IMR-90 (cell line): Measurements from ENCODE around the gene ADAP2. TPM values are rescaled to one million over a fixed set of nuclear protein-coding genes. Genes with fewer than 3 reads are reported as not detected.

ENCODE experiments used
- ATAC-seq: fragments of 200-7000 bp; cut with Tn5 transposase; 2 replicates; pipeline ENCODE4 v1.9.1; 2020; ENCODE audit warnings: low read depth, mild to moderate bottlenecking, moderate library complexity
- BruUV-seq: library from RNA; stranded (reverse); fragments of 400-500 nt; replicated peaks from 2 replicates; lab custom pipeline; 2021; lab: Mats Ljungman, UMichigan
- CTCF ChIA-PET: fragments of 300-600 bp; formaldehyde crosslinking; extraction: SDS; loops from one replicate; lab custom pipeline; 2021; ENCODE audit warnings: antibody characterized with exemption; lab: Yijun Ruan, JAX
- POLR2A ChIA-PET: fragments of 300-600 bp; sonication (Branson Sonifier 250); formaldehyde crosslinking; loops from one replicate; lab custom pipeline; 2022; ENCODE audit warnings: antibody characterized with exemption; ENCODE audit not compliant: unreplicated experiment; lab: Charles Lee
- DNase-seq: peaks from one replicate; pipeline ENCODE4 v3.0.0; 2013
- H2AFZ ChIP-seq: replicated peaks from 2 replicates; pipeline ENCODE3; 2013; ENCODE audit warnings: low read length, mild to moderate bottlenecking; ENCODE audit not compliant: poor library complexity
- H2AK5ac ChIP-seq: 2 replicates; pipeline ENCODE4 v1.6.1; 2013; ENCODE audit warnings: low read depth, low read length, inconsistent platforms
- H2AK9ac ChIP-seq: replicated peaks from 2 replicates; pipeline ENCODE3; 2013; ENCODE audit warnings: mild to moderate bottlenecking, low read depth, low read length, moderate library complexity; ENCODE audit not compliant: poor library complexity
- H2BK120ac ChIP-seq: 2 replicates; pipeline ENCODE4 v1.6.1; 2013; ENCODE audit warnings: low read depth, low read length, inconsistent platforms
- H2BK15ac ChIP-seq: 3 replicates; pipeline ENCODE4 v1.6.1; 2013; ENCODE audit warnings: low read depth, low read length, inconsistent platforms
- H2BK20ac ChIP-seq: 2 replicates; pipeline ENCODE4 v1.6.1; 2013; ENCODE audit warnings: low read depth, mild to moderate bottlenecking, inconsistent platforms, low read length, moderate library complexity
- H2BK5ac ChIP-seq: 2 replicates; pipeline ENCODE4 v1.6.1; 2013; ENCODE audit warnings: mild to moderate bottlenecking, low read depth, low read length, inconsistent platforms; ENCODE audit not compliant: poor library complexity, severe bottlenecking
- H3K14ac ChIP-seq: replicated peaks from 2 replicates; pipeline ENCODE4 v1.6.1; 2013; ENCODE audit warnings: low read depth, low read length, inconsistent platforms
- H3K18ac ChIP-seq: 2 replicates; pipeline ENCODE4 v1.6.1; 2013; ENCODE audit warnings: low read depth, low read length, control low read depth
- H3K23ac ChIP-seq: 2 replicates; pipeline ENCODE4 v1.6.1; 2013; ENCODE audit warnings: low read depth, low read length, inconsistent platforms
- H3K27ac ChIP-seq: 2 replicates; pipeline ENCODE4 v1.5.1; 2013; ENCODE audit warnings: mild to moderate bottlenecking, control low read depth, low read length; ENCODE audit not compliant: insufficient read depth
- H3K27me3 ChIP-seq: 2 replicates; pipeline ENCODE4 v1.6.1; 2013; ENCODE audit warnings: low read length; ENCODE audit not compliant: control insufficient read depth, insufficient read depth
- H3K36me3 ChIP-seq: 2 replicates; pipeline ENCODE4 v1.6.1; 2013; ENCODE audit warnings: low read length, mixed read lengths; ENCODE audit not compliant: control insufficient read depth, insufficient read depth
- H3K4ac ChIP-seq: 2 replicates; pipeline ENCODE4 v1.6.1; 2013; ENCODE audit warnings: low read depth, low read length, inconsistent platforms
- H3K4me1 ChIP-seq: 2 replicates; pipeline ENCODE4 v1.6.1; 2013; ENCODE audit warnings: low read length, mixed read lengths; ENCODE audit not compliant: control insufficient read depth, insufficient read depth
- H3K4me2 ChIP-seq: 2 replicates; pipeline ENCODE4 v1.6.1; 2013; ENCODE audit warnings: low read depth, mild to moderate bottlenecking, control low read depth, low read length, moderate library complexity
- H3K4me3 ChIP-seq: 2 replicates; pipeline ENCODE4 v1.5.1; 2013; ENCODE audit warnings: low read depth, mild to moderate bottlenecking, control low read depth, low read length, moderate library complexity; ENCODE audit not compliant: insufficient read depth
- H3K56ac ChIP-seq: 2 replicates; pipeline ENCODE4 v1.6.1; 2013; ENCODE audit warnings: low read length, inconsistent platforms; ENCODE audit not compliant: insufficient read depth; ENCODE audit errors: extremely low read depth
- H3K79me1 ChIP-seq, 2 experiments: 2 replicates each; pipeline ENCODE4 v1.6.1; 2013; ENCODE audit warnings: low read length in 2 of 2, inconsistent platforms in 1 of 2, low read depth in 1 of 2
- H3K9ac ChIP-seq: 2 replicates; pipeline ENCODE4 v1.6.1; 2013; ENCODE audit warnings: low read depth, low read length, control low read depth
- H3K9me1 ChIP-seq: 2 replicates; pipeline ENCODE4 v1.6.1; 2013; ENCODE audit warnings: low read length, inconsistent platforms; ENCODE audit not compliant: insufficient read depth
- H3K9me3 ChIP-seq: 2 replicates; pipeline ENCODE4 v1.6.1; 2013; ENCODE audit warnings: low read length; ENCODE audit not compliant: control insufficient read depth, insufficient read depth
- H4K20me1 ChIP-seq: 2 replicates; pipeline ENCODE4 v1.6.1; 2013; ENCODE audit warnings: low read length, inconsistent platforms; ENCODE audit not compliant: insufficient read depth
- H4K5ac ChIP-seq: 2 replicates; pipeline ENCODE4 v1.6.1; 2013; ENCODE audit warnings: mild to moderate bottlenecking, low read depth, low read length, control low read depth
- H4K8ac ChIP-seq, 2 experiments: 2 replicates each; pipeline ENCODE4 v1.6.1; 2013; ENCODE audit warnings: low read depth in 2 of 2, low read length in 2 of 2, control low read depth in 1 of 2, inconsistent platforms in 1 of 2
- H4K91ac ChIP-seq: 2 replicates; pipeline ENCODE4 v1.6.1; 2013; ENCODE audit warnings: low read depth, low read length, inconsistent platforms; ENCODE audit not compliant: insufficient read depth
- MAFK ChIP-seq: IDR thresholded peaks from 2 replicates; pipeline ENCODE4 v1.6.1; 2012; ENCODE audit warnings: low read depth, low read length, improper control_type of control experiment
- MXI1 ChIP-seq: IDR thresholded peaks from 2 replicates; pipeline ENCODE4 v1.6.1; 2012; ENCODE audit warnings: low read depth, mild to moderate bottlenecking, low read length, moderate library complexity, borderline replicate concordance
- WGBS, 2 experiments: methylation state at CpG; one replicate each; pipeline versions ENCODE4 v1.1.5 to v1.1.7; 2013; ENCODE audit warnings: missing lambda C conversion rate in 2 of 2; ENCODE audit not compliant: insufficient read length in 1 of 2; ENCODE audit errors: extremely low coverage in 2 of 2; 5-methylcytosine and 5-hydroxymethylcytosine counted together
- dilution Hi-C: fragments of 300-500 bp; cut with HindIII; formaldehyde crosslinking; loops from one replicate; pipeline ENCODE4 v1.14.3; 2018; ENCODE audit warnings: low sequenced_read_pairs; ENCODE audit not compliant: unreplicated experiment
- in situ Hi-C: fragments of 300-500 bp; cut with MboI; formaldehyde crosslinking; loops from 3 replicates; pipeline ENCODE4 v1.14.3; 2019; ENCODE audit warnings: low sequenced_read_pairs, inconsistent platforms, mixed read lengths
- intact Hi-C: fragments of 100-400 bp; cut with micrococcal nuclease; formaldehyde crosslinking; loops from 2 replicates; pipeline ENCODE4 v1.10.0; 2022
- polyA plus RNA-seq, 3 experiments: library from polyadenylated mRNA; depleted of rRNA; stranded (reverse); fragments of >200 nt; gene quantifications; 2 replicates each; pipeline ENCODE4 v1.2.3, GENCODE V29; 2012; ENCODE audit warnings: low replicate concordance in 1 of 3
- total RNA-seq: library from RNA; depleted of rRNA; stranded (reverse); fragments of >200 nt; gene quantifications from 2 replicates; pipeline ENCODE4 v1.2.3, GENCODE V29; 2012

The ADAP2 gene
- total and polyA plus RNA-seq, 2 of the 4 experiments (the other 2 are of a cell fraction), result 0.90 to 1.2 TPM

GRCh38 chr17:30969989-30970830 lies 48.5 kb downstream of the ADAP2 start:
- Histone ChIP-seq H4K5ac (peak overlapping the region; percentile 56), H3K4me1 (peaks cover 3% of the 10 kb centered on the region; the same call in 1 of the 2 replicates), H3K9me1 (peaks cover 2% of the 10 kb centered on the region), H2BK120ac (peak overlapping the region; percentile 69), H3K79me1 (peaks cover 17 to 40% of the 10 kb centered on the region in 2 experiments), H2BK15ac (peak overlapping the region; percentile 7; the same call in 1 of the 3 replicates), H2AK9ac (peak overlapping the region; percentile 56), H3K27ac (peak overlapping the region; percentile 68), H4K8ac (peak overlapping the region; percentile 68 to 95), H2AK5ac (peak overlapping the region; percentile 47), H2AFZ (peak overlapping the region; percentile 96), H3K23ac (peak overlapping the region; percentile 90), H3K18ac (peak overlapping the region; percentile 74), H2BK5ac (peak overlapping the region; percentile 75), H3K9me3 (no peaks in the 10 kb centered on the region), H3K36me3 (peaks cover 2% of the 10 kb centered on the region; the same call in 1 of the 2 replicates), H3K56ac (peak overlapping the region; percentile 86), H3K4ac (peak overlapping the region; percentile 83), H3K27me3 (no peaks in the 10 kb centered on the region), H3K4me2 (peak overlapping the region; percentile 85), H3K4me3 (peak overlapping the region; percentile 53), H3K9ac (peak overlapping the region; percentile 67), H3K14ac (peak overlapping the region; percentile 88), H4K20me1 (no peaks in the 10 kb centered on the region), H4K91ac (peak overlapping the region; percentile 64), H2BK20ac (peak overlapping the region; percentile 59)
- no TSS peak for BruUV-seq
- intact Hi-C loops (loop anchor here (2.0 kb wide), 1 partner anchor 63 kb away; the partner anchor contains the start of gene TEFM), dilution Hi-C loops (no loop called here), in situ Hi-C loops (no loop called here)
- POLR2A ChIA-PET, result interaction anchor here (0.6 to 0.9 kb wide), 2 partner anchors 33 to 126 kb away, joined by 3 read pairs; no protein-coding TSS in a partner anchor
- DNase-seq (no peak), ATAC-seq (peak; percentile 9)
- 6% methylated on average over 18 of the region's 31 CpGs; no CpG with 5 or more reads in 1 of the 2 experiments for WGBS, 2 experiments
- CTCF ChIA-PET, result interaction anchor here (0.6 to 0.9 kb wide), 4 partner anchors 75 to 191 kb away, joined by 3 to 4 read pairs (median 4); no protein-coding TSS in a partner anchor
- 0 out of 2 replicates have a peak, but pooled peaks have one; percentile 1 for TF ChIP-seq MAFK
- no peak for TF ChIP-seq MXI1
